HG03045 (cell line): ENCODE results near the gene NRG2.

Source experiments
- ATAC-seq: cut with Tn5 transposase; IDR thresholded peaks from one replicate; pipeline ENCODE4 v1.9.1; 2021; ENCODE audit warnings: mild to moderate bottlenecking, moderate library complexity; ENCODE audit not compliant: unreplicated experiment

Gene NRG2

DNA sequence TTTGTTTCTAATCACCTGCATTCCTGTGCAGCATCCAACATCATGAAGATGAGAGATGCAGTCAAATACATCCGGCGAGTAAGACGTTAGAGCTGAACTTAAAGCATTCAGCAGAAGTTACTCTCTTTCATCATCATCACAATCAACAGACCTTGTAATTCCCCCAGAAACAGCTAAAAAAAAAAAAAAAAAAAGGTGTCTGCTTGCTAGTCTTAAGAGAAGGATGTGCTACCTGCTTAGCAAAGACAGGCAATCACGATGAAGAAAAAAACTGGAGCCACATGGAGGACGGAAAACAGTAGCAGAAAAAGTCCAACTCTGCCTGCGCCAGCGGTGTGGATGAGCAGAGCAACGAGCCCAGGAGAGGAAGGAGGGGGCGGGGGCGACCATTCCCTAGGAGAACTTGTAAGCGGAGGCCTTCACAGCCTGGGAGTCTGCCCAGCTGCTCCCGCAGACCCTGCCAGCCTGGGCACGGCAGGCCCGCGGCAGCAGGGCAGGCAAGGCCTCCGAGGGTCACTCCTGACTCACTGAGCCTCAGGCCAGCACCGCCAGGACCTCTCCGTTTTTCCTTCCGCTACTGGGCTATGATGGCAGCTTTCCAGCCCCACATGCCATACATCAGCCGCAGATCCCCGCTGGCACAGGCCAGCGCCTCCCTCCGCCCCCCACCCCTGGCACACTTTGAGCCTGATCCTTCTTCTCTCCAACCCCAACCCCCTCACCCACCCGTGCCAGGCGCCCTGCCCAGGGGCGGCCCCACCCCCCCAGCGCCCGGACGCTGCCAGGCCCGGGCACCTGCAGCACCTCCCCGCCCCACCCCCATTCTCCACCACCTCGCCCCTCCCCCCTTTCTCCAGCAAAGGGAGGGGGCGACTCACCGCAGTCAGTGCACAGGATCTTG, 1.4 kb downstream of the NRG2 start:
- ATAC-seq: no peak

DNA sequence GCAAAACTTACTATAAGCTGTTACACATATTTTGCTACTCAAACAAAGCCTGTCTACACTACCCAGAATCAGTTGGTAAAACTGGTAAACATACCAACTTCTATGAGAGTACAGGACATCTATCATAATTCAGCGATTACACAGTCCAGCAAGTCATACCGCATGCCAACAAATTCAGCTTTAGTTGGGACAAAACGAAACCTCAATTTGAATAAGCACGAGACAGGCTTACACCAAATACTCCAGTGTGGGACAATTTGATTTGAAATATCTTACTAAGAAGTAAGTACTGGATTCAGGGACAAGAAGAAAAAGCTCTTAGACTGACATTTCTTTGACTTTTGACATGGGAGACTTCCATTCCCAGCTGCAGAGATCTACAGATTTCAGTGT, 2.0 kb downstream of the NRG2 start:
- no peak for ATAC-seq

DNA sequence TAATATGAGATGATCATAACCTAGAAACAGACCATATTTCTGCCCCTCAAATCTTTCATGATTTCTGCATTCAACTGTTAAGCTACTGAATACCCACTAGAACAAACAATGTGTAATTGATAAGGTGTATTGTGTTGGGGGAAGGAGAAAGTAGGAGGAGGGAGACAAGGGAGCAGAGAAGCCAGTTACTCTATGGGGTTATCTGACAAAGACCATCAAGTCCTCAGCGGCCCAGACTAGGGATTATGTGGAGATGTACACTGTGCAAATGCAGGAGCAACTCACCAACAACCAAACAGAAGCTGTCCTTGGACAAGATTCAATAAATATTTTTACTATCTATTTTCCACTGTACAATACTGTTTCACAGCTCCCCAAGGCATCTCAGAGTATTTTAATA, 2.7 kb downstream of the NRG2 start:
- no peak for ATAC-seq

DNA sequence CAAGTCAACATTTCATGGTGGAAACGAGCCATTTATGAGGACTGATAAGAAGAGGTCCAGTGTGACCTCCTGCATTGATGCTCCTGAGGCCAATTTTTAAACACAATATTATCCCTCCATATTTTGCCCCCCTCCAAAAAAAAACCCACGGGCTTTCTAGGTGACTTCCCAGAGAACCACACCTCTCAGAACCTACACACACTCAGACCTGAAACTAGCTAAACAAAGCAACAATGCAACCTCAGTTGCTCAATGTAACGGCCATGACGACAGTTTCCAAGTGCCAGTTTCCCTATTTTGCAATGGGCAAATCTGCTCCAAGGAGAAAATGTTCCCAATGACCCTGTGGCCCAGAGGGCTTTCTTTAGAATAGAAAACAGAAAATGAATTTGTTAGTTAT, 3.5 kb downstream of the NRG2 start:
- ATAC-seq: no peak

DNA sequence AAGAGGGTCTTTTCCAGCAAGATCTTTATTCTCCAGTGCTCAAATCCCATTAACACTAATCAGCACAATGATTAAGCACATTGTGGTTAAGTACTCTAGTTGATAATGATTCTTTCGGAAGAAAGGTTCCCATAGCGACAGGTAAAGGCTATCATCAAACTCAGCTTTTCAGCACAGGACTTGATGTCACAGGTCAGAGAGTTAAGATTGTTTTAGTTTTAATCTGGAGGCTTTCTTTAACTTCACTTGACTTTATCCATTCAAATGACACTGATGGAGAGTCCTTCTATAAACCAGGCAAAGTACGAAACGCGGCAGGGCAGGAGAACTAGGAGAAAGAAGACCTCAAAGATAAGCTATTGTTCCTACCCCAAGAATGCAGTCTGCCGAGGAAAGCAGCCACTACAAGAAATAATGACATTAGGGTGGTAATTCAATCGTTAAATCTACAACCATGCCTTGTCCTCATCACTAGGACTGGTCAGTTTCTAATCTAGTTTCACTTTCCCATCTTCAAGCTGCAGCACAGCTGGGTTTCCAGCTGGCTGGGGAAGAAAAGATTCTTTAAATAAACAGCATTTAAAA, 4.6 kb downstream of the NRG2 start:
- ATAC-seq: no peak

DNA sequence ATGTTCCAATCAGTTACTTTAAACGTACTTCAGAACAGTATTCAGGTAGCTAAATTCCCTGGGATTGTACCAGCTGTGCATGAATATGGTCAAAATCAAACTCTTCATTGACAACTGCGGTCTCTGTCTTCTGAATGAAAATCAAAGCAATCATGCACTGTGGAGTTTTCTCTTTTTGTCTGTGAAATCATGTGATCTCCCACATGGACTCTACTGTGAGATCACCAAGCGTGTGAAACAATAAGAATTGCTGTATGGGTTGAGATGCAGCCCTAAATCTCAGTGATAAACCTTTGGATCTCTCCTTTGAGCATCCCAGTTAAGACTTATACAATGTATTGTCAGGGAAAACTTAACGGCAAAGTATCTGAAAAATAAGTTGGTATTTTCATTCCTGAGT, 6.1 kb downstream of the NRG2 start:
- no peak for ATAC-seq

DNA sequence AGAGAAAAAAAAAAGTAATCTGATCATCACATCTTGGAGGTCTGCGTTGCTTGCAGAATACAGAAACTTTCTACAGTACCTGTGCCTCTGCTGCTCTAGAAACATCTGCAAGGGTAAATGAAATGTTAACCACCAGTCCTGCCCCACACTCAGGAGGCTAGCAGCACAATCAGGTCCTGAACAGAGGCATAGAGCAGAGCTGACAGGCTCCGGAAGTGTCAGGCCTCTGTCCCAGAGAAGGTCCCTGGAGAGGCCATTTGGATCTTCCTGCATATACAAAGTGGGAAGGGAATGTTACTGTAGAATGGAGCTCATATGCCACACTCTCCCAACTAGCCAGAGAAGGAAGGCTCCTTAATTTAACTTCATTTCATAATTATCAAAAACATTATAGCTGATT, 7.2 kb downstream of the NRG2 start:
- ATAC-seq: no peak

DNA sequence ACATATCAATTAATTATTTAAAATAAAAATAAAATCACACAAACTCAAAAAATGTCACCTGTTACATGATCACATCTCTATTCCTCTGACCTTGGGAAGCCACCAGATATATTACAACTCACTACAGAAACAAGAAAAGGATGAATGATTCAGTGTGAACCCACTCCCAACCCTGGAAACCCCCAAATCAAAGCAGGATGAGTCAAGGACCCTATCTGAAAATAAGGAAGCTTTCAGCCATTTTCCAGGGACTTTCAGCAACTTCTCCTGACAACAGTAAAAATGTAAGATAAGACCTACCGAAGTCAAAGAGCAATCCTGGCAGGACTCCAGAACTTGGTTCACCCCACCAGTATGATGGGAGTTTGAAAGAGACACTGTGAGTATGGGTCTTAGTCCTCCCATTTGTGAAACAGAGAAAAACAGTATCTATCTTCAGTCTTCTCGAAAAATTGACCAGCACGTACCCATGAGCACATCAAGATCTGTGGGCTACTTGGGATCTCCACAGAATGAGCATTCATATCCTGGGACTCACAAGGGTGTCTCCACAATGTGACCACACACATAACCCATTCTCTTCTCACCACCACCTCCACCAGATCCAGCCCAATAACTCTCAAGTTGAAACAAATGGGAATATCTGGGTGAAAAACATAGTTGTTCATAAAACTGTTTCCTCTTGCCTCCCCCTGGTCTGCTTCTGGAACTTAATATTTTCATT, 9.9 kb downstream of the NRG2 start:
- no peak for ATAC-seq

DNA sequence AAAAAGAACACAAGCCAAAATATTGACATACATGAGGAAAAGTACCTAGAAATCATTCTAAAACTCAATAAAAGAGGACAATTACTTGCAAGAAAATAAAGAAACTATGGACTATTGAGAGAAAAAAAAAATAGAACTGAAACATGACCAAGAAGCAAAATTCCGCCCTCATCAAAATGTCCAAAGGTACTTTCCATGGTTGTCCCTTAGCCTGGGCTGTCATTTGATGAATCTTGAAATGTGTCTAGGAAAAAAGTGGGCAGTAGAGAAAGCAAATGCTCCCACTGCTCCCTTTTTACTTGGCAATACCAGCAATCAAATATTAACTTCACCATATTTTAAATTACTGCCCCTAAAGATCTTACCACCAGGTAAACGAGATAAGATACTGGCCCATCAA, 10.8 kb downstream of the NRG2 start:
- no peak for ATAC-seq

DNA sequence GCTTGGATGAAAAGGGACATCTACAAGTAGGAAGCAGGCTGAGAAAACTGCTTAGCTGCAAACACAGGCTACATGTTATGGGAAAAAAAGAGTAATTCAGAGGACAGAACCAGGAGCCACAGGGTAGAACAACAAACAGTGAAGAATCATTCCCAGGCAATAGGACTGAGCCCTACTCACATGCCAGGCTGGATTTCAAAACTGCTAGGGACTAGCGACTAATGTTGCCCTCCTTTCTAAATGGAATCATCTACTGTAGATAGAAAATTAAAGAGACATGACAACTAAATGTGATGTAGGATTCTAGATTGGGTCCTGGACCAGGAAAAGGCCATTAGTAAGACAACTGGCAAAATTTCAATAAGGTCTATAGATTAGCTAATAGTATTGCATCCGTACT, 15.3 kb downstream of the NRG2 start:
- ATAC-seq: no peak

DNA sequence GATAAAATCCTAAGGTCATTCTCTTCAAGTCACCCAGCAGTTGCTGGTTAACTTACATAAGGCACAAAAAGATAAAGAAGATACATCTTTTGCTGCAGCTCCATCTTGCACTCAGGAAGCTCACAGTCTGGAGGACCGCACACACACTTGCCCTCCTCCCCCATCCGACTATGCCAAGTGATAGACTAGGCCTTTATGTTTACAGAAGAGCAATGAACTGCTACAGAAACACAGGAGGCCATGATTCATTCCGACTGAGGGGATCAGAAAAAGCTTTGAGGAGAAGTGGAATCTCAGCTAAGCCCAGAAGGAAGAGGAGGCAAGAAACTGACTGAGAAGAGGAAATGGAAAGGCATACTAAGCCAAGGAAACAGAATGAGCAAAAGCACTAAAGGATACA, 17.4 kb downstream of the NRG2 start:
- ATAC-seq: no peak

DNA sequence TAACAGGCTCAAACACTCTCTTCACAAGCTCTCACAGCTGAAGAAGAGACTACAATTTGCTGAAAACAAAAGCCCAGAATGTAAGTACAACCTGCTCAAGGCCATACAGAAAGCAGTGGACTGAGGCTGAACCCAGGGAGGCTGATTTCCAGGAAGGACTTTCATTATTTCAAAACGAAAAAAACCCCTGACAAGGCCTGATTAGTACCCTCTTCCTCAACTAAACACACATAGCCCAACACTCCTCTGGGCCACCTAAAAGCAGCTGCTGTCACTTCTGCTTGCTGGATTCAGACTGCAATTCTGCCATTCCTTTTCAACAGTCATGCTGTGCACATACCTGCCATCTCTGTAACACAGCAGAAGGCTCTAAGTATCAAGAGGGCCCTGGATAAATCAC, 18.2 kb downstream of the NRG2 start:
- ATAC-seq: no peak

DNA sequence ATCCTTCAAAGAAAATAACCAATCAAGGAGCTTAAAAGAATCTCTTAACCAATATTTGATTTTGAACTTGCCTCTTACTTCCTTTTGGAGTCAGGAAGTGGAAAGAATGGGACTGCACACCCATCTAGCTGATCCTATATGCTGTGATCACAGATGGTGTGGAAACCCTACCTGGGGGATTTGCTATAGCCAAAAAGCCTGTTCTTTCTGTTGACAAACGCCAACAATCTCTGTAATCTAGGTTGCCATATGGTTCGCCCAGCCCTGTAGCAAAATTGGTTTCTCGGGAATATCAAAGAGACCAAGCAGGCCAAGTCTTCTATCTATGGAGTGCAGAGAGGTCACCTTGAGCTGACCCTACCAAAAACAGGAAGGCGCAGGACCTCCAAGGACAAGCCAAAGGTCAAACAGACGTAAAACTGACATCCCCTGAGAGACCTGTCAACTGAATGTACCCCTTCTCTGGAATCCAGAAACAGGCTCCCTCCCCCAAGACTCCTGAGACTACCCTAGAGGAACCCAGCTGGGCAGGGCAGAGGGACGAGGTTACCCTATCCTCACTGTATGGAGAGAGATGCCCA, 19.4 kb downstream of the NRG2 start:
- ATAC-seq: no peak

DNA sequence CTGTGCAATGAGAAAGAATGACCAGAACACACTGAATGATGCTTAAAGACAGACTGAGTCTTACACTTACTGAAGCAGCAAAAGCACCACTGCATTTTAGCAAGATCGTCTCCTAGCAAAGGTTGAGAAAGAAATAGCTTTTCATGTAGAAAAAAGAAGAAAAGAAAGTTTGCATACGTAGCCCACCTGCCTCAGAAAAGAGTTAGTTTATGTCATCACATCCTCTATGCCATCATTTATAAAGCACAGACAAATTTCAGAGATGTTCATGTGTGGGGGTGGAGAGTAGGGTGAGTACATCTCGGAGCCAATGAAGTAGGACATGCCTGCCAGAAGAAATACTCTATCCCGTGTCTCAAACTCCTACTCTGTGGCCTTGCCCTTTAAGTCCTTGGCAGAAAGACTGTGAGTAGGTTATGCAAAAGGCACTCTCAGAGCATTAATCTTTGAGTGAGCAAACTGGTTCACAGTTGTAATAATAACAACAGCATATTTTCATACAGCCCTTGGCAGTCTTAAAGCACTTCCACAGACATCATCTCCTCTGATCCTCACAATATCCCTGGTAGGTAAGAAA, 22.4 kb downstream of the NRG2 start:
- ATAC-seq: no peak

DNA sequence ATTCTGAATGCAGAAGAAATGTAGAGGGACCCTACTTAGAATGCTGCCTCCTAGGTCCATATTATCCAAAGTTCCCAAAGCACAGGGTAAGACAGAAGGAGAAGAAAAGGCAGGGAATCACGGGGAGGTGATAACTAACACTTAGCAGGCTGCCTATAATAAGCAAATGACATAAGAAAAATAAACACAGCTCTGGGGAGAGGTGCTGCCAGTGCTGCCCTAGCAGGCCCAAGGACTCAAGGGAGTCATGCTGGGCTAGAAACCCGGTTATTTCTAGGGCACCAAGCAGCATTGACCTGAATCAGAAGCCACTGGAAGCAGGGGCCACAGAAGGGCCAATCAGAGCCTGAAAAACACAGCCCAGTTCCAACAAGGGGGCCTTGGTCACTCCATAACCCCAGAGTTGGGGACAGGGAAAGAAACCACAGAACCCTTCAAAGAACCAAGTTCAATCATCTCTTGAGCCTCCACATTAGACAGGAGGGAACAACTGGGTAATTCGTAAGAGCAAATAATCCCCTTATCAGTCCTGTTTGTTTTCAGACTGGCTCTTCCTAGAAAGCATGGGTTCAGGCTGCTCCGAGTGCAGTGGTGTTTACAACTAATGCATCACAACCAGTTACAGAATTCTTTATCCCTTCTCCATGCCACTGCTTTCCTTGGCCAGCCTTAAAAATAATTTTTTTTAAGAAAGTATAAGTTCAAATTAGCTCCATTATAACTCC, 24.0 kb downstream of the NRG2 start:
- ATAC-seq: no peak

DNA sequence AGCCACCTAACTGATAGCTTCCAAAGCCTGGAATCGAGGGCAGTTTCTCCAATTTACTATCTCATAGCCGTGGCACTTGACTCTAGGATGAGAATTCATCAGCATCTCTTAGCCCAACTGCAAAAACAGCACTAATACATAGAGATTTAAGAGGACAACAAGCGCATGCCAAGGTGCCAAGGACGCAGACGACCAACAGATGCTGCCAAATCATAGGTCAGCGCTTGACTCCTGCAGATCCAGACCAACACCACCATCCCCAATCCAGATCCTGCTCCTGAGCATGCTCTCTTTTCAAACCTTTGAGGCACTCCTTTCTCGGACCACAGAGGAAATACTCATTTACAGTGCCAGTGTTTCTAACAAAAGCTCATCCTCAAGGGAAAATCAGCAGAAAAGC, 24.6 kb downstream of the NRG2 start:
- no peak for ATAC-seq

DNA sequence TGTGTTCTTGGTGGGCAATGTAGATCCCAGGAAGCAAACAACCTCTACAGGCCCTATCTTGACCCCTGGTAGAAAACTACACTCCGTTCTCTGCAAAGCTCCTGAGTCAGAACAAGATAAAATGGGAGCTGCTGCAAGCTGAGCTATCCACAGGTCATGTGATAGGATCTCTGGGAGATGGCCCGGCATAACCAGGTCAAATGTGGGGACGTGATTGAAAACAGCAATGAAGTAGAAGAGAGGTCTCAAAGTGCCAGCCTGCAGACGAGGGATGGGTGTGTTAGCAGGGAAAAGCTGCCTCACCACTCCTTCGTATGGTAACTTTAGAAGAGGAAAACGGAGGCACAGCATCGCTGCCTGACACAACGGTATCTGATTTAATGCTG, 25.0 kb downstream of the NRG2 start:
- ATAC-seq: no peak

DNA sequence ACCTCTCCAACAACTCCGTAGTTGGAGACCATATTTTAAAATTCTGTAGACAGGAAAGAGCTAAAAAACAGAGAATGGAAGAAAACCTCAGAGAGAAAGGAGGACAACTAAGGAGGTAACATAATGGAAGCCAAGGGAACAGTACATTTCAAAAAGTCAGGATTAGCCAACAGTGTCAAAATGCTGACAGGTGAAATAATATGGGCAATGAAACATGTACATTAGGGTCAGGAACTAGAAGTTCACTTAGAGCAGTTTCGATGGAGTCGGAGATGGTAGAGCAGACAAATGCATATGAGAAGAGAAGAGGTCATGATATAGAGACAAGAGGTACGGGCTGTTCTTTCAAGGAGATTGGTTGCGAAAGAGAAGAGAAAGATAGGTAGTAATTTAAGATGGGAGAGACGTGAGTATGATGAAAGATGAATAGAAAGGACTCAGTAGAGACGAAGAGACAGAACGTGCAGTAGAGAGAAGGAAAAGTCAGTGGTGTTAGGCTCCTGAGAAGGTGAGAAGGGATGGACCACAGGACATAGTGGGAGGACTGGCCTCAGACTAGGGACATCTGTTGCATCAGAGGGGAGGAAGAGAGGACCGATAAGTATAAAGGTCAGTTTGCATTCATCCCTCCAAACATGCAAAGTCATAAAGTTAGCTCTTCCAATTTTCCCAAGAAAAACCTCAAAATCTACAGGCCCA, 25.6 kb downstream of the NRG2 start:
- no peak for ATAC-seq

DNA sequence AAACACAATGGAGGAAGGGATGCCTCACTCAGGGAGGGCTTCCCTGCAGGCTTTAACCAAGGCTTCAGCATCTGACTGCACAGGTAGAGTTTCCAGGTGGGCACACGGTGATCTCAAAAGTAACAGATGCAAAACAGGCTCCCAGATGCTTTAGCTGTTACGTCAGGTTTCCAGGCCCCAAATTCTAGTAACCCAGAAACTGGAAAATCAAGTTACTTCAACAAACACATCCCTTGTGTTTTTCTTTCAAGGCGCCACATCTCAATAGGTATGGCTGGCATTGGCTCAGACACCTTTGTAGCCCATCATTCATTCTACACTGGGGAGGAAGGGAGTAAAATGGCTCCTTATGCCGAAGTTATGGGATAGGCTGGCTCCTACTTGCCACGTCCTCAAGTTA, 27.4 kb downstream of the NRG2 start:
- ATAC-seq: no peak

DNA sequence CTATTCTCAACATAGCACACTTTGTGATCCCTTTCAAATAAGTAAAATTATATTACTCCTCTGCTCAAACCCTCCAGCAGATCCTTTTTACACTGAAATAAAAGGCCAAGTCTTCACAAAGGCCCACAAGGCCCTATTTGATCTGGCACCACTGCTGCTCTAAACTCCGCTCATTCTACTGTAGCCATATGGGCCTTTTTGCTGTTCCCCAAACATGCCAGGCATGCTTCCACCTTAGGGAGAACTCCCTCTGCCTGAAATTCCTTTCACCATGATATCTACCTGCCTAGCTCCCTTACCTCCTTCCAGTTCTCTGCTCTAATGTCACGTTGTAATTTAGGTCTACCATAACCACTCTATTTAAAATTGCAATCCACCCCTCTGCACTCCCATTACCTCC, 28.3 kb downstream of the NRG2 start:
- no peak for ATAC-seq
